HepG2 (cell line): ENCODE data around the gene ARHGAP19. TPM values are rescaled to one million over a fixed set of nuclear protein-coding genes. Genes with fewer than 3 reads are reported as not detected.

Experiments used
- ARHGAP35 ChIP-seq: sonication (generic); formaldehyde crosslinking; IDR thresholded peaks from 2 replicates; pipeline ENCODE4 v1.9.0; 2022; ENCODE audit warnings: mild to moderate bottlenecking, inconsistent platforms, moderate library complexity, missing genetic modification reagents, borderline replicate concordance
- BORCS8-MEF2B ChIP-seq: sonication (generic); formaldehyde crosslinking; IDR thresholded peaks from 2 replicates; pipeline ENCODE4 v1.8.0; 2022; ENCODE audit warnings: mild to moderate bottlenecking, missing genetic modification reagents
- HOXA5 ChIP-seq: sonication (generic); formaldehyde crosslinking; IDR thresholded peaks from 2 replicates; pipeline ENCODE4 v1.4.0; 2020; ENCODE audit warnings: missing genetic modification reagents
- IKZF4 ChIP-seq: sonication (generic); formaldehyde crosslinking; IDR thresholded peaks from 2 replicates; pipeline ENCODE4 v1.5.1; 2020; ENCODE audit warnings: borderline replicate concordance, mild to moderate bottlenecking, low read depth, missing genetic modification reagents; ENCODE audit errors: not compliant biosample characterization
- MAF1 ChIP-seq: sonication (generic); formaldehyde crosslinking; IDR thresholded peaks from 2 replicates; pipeline ENCODE4 v1.5.0; 2020; ENCODE audit warnings: missing genetic modification reagents, borderline replicate concordance
- MED8 ChIP-seq: sonication (generic); formaldehyde crosslinking; IDR thresholded peaks from 2 replicates; pipeline ENCODE4 v1.8.1; 2023; ENCODE audit warnings: mild to moderate bottlenecking, missing genetic modification reagents; ENCODE audit not compliant: insufficient replicate concordance
- NFKBIZ ChIP-seq: IDR thresholded peaks from 2 replicates; pipeline ENCODE4 v1.6.1; 2018; ENCODE audit warnings: missing genetic modification reagents, missing compliant biosample characterization
- SETDB1 ChIP-seq: sonication (generic); formaldehyde crosslinking; IDR thresholded peaks from 2 replicates; pipeline ENCODE4 v1.5.1; 2020; ENCODE audit warnings: missing genetic modification reagents, mild to moderate bottlenecking, borderline replicate concordance
- SNAI1 ChIP-seq: sonication (generic); formaldehyde crosslinking; IDR thresholded peaks from 2 replicates; pipeline ENCODE4 v1.5.0; 2020; ENCODE audit warnings: mild to moderate bottlenecking, missing genetic modification reagents, borderline replicate concordance
- SOX5 ChIP-seq: IDR thresholded peaks from 2 replicates; pipeline ENCODE4 v1.6.1; 2016; ENCODE audit warnings: borderline replicate concordance
- SOX6 ChIP-seq, 2 experiments: fragments of 450-650 bp in 1 of 2; sonication (generic) in 1 of 2; formaldehyde crosslinking in 1 of 2; IDR thresholded peaks; 2 replicates each; pipeline versions ENCODE4 v1.4.0 to v1.6.1; 2017 to 2020; ENCODE audit warnings: antibody characterized with exemption in 1 of 2, mild to moderate bottlenecking in 1 of 2, missing genetic modification reagents in 1 of 2
- TAF1 ChIP-seq: sonication (generic); formaldehyde crosslinking; IDR thresholded peaks from 2 replicates; pipeline ENCODE4 v1.4.0; 2020; ENCODE audit warnings: missing genetic modification reagents
- ZFP41 ChIP-seq: sonication (generic); formaldehyde crosslinking; IDR thresholded peaks from 2 replicates; pipeline ENCODE4 v1.4.0; 2020; ENCODE audit warnings: mild to moderate bottlenecking, missing genetic modification reagents, borderline replicate concordance
- ZNF224 ChIP-seq: sonication (generic); formaldehyde crosslinking; IDR thresholded peaks from 2 replicates; pipeline ENCODE4 v1.5.0; 2020; ENCODE audit warnings: mild to moderate bottlenecking, missing genetic modification reagents
- ZNF256 ChIP-seq: sonication (generic); formaldehyde crosslinking; conservative IDR thresholded peaks from 2 replicates; pipeline ENCODE4 v1.4.0; 2020; ENCODE audit warnings: missing genetic modification reagents
- ZNF264 ChIP-seq: sonication (generic); formaldehyde crosslinking; IDR thresholded peaks from 2 replicates; pipeline ENCODE4 v1.4.0; 2020; ENCODE audit warnings: missing genetic modification reagents
- ZNF333 ChIP-seq: sonication (generic); formaldehyde crosslinking; IDR thresholded peaks from 2 replicates; pipeline ENCODE4 v1.4.0; 2020; ENCODE audit warnings: mild to moderate bottlenecking, missing genetic modification reagents, borderline replicate concordance
- ZNF543 ChIP-seq: sonication (generic); formaldehyde crosslinking; IDR thresholded peaks from 2 replicates; pipeline ENCODE4 v1.4.0; 2020; ENCODE audit warnings: mild to moderate bottlenecking, missing genetic modification reagents
- ZNF720 ChIP-seq: sonication (generic); formaldehyde crosslinking; IDR thresholded peaks from 2 replicates; pipeline ENCODE4 v1.4.0; 2020; ENCODE audit warnings: missing genetic modification reagents
- ZNF737 ChIP-seq: sonication (generic); formaldehyde crosslinking; IDR thresholded peaks from 2 replicates; pipeline ENCODE4 v1.5.0; 2020; ENCODE audit warnings: missing genetic modification reagents, mild to moderate bottlenecking, borderline replicate concordance
- ZNF781 ChIP-seq: sonication (generic); formaldehyde crosslinking; IDR thresholded peaks from 2 replicates; pipeline ENCODE4 v1.5.1; 2020; ENCODE audit warnings: borderline replicate concordance, mild to moderate bottlenecking, missing genetic modification reagents; ENCODE audit errors: not compliant biosample characterization
- ZNF784 ChIP-seq: sonication (generic); formaldehyde crosslinking; IDR thresholded peaks from 2 replicates; pipeline ENCODE4 v1.5.1; 2020; ENCODE audit warnings: missing genetic modification reagents, mild to moderate bottlenecking, borderline replicate concordance
- ZNF792 ChIP-seq: IDR thresholded peaks from 2 replicates; pipeline ENCODE4 v1.6.1; 2016
- polyA plus RNA-seq, 8 experiments: library from polyadenylated mRNA; depleted of rRNA in 3 of 8; stranded (reverse) in 7 of 8; unstranded in 1 of 8; fragments of >200 nt; fragmentation: Illumina TruSeq in 4 of 8; extraction: Trizol in 4 of 8; gene quantifications; 2 replicates each; pipeline versions ENCODE4 v1.2.1 to v1.2.3, GENCODE V29; 2011 to 2016; ENCODE audit warnings: low read depth in 4 of 8, missing spikeins in 1 of 8, mixed read lengths in 1 of 8; ENCODE audit not compliant: insufficient read depth in 1 of 8
- total RNA-seq, 5 experiments: library from RNA; depleted of rRNA; stranded (reverse); fragments of >200 nt; fragmentation: Illumina TruSeq; extraction: Trizol; gene quantifications; 2 replicates each; pipeline ENCODE4 v1.2.3, GENCODE V29; 2016; ENCODE audit warnings: low read depth in 1 of 5
- TF ChIP-seq, protein P1 (sequence below): sonication (generic); formaldehyde crosslinking; IDR thresholded peaks from 2 replicates; pipeline ENCODE4 v1.4.0; 2020; ENCODE audit warnings: missing genetic modification reagents, borderline replicate concordance
- TF ChIP-seq, protein P2 (sequence below): sonication (generic); formaldehyde crosslinking; IDR thresholded peaks from 2 replicates; pipeline ENCODE4 v1.4.0; 2020; ENCODE audit warnings: missing genetic modification reagents, borderline replicate concordance

The ARHGAP19 gene
- total and polyA plus RNA-seq, 2 of the 13 experiments (the other 11 are each of a cell fraction or from before 2014, with no cell fraction given) = 7.6 to 10.0 TPM

DNA sequence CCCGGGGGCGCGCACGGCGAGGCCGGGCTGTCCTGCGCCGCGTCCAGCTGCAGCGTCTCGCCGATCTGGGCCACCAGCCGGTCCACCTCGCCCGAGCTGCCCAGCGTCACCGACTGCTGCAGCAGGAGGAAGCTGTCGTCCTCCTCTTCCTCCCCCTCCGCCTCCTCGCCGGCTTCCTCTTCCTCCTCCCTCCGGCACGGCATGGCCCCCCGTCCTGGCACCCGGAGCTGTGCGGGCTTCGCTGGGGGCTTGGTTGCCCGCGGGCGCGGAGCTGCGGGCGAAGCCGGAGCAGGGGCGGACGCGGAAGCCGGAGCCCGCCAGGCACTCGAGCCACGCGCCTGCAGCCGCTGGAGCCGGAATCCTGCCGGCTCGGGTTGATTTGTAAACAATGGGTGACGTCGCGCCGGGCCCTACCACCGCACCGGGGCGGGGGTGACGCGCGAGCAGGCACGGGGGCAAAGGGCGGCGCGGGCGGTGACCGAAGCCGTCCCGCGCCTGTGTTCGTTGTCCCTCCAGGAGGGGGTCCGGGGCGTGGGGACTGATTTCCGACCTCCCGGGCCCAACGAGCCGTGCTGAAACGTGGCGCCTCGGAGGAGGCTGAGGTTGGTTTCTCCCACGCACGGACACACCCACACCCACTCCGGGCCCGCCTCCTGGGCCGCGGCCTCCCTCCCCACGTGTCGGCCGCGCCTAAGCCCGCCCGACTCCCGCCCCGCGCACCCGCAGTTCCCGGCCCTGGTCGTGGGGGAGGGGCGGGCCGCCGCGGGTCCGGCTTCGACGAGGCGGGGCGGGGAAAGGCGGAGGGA lies 42.1 kb upstream of the ARHGAP19 start, which contains the start of gene FRAT2 (continued):
- TF ChIP-seq SOX6 (IDR thresholded peaks at IDR 0.05) (no peak), SOX6 (CRISPR knock-in tag; IDR thresholded peaks at IDR 0.05) (peak; percentile 94), MED8 (peak; percentile 24), HOXA5 (CRISPR knock-in tag) (0 out of 2 replicates have a peak, but pooled peaks have one; percentile 19), ZNF256 (CRISPR knock-in tag) (0 out of 2 replicates have a peak, but pooled peaks have one; percentile 71), ZNF784 (CRISPR knock-in tag) (peak; percentile 0; the same call in 1 of the 2 replicates), ZNF543 (CRISPR knock-in tag) (peak; percentile 64; the same call in 1 of the 2 replicates), ZFP41 (no peak), ZNF264 (CRISPR knock-in tag) (peak; percentile 37; the same call in 1 of the 2 replicates), IKZF4 (CRISPR knock-in tag) (no peak), BORCS8-MEF2B (CRISPR knock-in tag) (peak; percentile 71; the same call in 1 of the 2 replicates), MAF1 (CRISPR knock-in tag) (no peak), SNAI1 (CRISPR knock-in tag) (no peak), ARHGAP35 (peak; percentile 46; the same call in 1 of the 2 replicates), SETDB1 (CRISPR knock-in tag) (no peak), TAF1 (CRISPR knock-in tag) (peak; percentile 87), ZNF737 (CRISPR knock-in tag) (no peak), SOX5 (CRISPR knock-in tag) (peak; percentile 73; the same call in 1 of the 2 replicates), ZNF224 (CRISPR knock-in tag) (no peak), ZNF792 (CRISPR knock-in tag) (peak; percentile 61; the same call in 1 of the 2 replicates), ZNF781 (no peak), ZNF720 (CRISPR knock-in tag) (no peak), NFKBIZ (peak; percentile 71; the same call in 1 of the 2 replicates), ZNF333 (CRISPR knock-in tag) (no peak)
- TF ChIP-seq, protein P1, sequence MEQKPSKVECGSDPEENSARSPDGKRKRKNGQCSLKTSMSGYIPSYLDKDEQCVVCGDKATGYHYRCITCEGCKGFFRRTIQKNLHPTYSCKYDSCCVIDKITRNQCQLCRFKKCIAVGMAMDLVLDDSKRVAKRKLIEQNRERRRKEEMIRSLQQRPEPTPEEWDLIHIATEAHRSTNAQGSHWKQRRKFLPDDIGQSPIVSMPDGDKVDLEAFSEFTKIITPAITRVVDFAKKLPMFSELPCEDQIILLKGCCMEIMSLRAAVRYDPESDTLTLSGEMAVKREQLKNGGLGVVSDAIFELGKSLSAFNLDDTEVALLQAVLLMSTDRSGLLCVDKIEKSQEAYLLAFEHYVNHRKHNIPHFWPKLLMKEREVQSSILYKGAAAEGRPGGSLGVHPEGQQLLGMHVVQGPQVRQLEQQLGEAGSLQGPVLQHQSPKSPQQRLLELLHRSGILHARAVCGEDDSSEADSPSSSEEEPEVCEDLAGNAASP (CRISPR knock-in tag) = no peak
- TF ChIP-seq, protein P2, sequence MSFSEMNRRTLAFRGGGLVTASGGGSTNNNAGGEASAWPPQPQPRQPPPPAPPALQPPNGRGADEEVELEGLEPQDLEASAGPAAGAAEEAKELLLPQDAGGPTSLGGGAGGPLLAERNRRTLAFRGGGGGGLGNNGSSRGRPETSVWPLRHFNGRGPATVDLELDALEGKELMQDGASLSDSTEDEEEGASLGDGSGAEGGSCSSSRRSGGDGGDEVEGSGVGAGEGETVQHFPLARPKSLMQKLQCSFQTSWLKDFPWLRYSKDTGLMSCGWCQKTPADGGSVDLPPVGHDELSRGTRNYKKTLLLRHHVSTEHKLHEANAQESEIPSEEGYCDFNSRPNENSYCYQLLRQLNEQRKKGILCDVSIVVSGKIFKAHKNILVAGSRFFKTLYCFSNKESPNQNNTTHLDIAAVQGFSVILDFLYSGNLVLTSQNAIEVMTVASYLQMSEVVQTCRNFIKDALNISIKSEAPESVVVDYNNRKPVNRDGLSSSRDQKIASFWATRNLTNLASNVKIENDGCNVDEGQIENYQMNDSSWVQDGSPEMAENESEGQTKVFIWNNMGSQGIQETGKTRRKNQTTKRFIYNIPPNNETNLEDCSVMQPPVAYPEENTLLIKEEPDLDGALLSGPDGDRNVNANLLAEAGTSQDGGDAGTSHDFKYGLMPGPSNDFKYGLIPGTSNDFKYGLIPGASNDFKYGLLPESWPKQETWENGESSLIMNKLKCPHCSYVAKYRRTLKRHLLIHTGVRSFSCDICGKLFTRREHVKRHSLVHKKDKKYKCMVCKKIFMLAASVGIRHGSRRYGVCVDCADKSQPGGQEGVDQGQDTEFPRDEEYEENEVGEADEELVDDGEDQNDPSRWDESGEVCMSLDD (CRISPR knock-in tag) = peak; percentile 27; the same call in 1 of the 2 replicates
